CD14-positive monocyte (primary cell): ENCODE data around the gene FAM50B. TPM values are rescaled to one million over a fixed set of nuclear protein-coding genes. Genes with fewer than 3 reads are reported as not detected.

Experiments
- DNase-seq, 3 donors: peaks; one replicate each; pipeline ENCODE4 v3.0.0-alpha.2; 2011 to 2022
- H2AFZ ChIP-seq: 2 replicates; pipeline ENCODE4 v1.6.0; 2012; ENCODE audit warnings: mild to moderate bottlenecking, low read depth, low read length, inconsistent platforms; ENCODE audit not compliant: insufficient read depth, poor library complexity, severe bottlenecking
- H3K27ac ChIP-seq, 2 donors: 1 replicate in 1 of 2; 2 replicates in 1 of 2; pipeline ENCODE4 v1.5.1; 2012 to 2013; ENCODE audit warnings: low read length in 2 of 2, control low read depth in 1 of 2, inconsistent platforms in 1 of 2, low read depth in 1 of 2, mild to moderate bottlenecking in 1 of 2
- H3K27me3 ChIP-seq, 2 donors: one replicate each; pipeline versions ENCODE4 v1.6.0 to v1.6.1; 2011 to 2013; ENCODE audit warnings: low read length in 2 of 2; ENCODE audit not compliant: control insufficient read depth in 2 of 2, insufficient read depth in 2 of 2
- H3K36me3 ChIP-seq, 2 donors: replicated peaks in 1 of 2; 1 replicate in 1 of 2; 2 replicates in 1 of 2; pipeline versions ENCODE4 v1.5.1 to v1.6.1; 2012 to 2013; ENCODE audit warnings: low read length in 2 of 2, control low read depth in 1 of 2, inconsistent platforms in 1 of 2, mild to moderate bottlenecking in 1 of 2; ENCODE audit not compliant: insufficient read depth in 2 of 2, control insufficient read depth in 1 of 2
- H3K4me1 ChIP-seq, 2 donors: 1 replicate in 1 of 2; 2 replicates in 1 of 2; pipeline versions ENCODE4 v1.5.1 to v1.6.1; 2012 to 2013; ENCODE audit warnings: low read length in 2 of 2, control low read depth in 1 of 2, inconsistent platforms in 1 of 2, mild to moderate bottlenecking in 1 of 2, moderate library complexity in 1 of 2; ENCODE audit not compliant: insufficient read depth in 2 of 2, control insufficient read depth in 1 of 2
- H3K4me2 ChIP-seq: replicated peaks from 2 replicates; pipeline ENCODE3; 2012; ENCODE audit warnings: low read length, moderate library complexity, mild to moderate bottlenecking; ENCODE audit not compliant: poor library complexity, severe bottlenecking; ENCODE audit errors: extremely low read depth
- H3K4me3 ChIP-seq, 3 experiments: fragments of 200-600 bp in 1 of 3; sonication (generic) in 1 of 3; replicated peaks in 1 of 3; 1 replicate in 2 of 3; 2 replicates in 1 of 3; pipeline ENCODE4 v1.5.1; 2011 to 2013; ENCODE audit warnings: low read length in 3 of 3, mild to moderate bottlenecking in 3 of 3, control low read depth in 2 of 3, low read depth in 2 of 3, inconsistent platforms in 1 of 3, moderate library complexity in 1 of 3
- H3K79me2 ChIP-seq: 2 replicates; pipeline ENCODE4 v1.6.0; 2012; ENCODE audit warnings: mild to moderate bottlenecking, control low read depth, inconsistent platforms, low read length, moderate library complexity; ENCODE audit not compliant: insufficient read depth
- H3K9ac ChIP-seq: 2 replicates; pipeline ENCODE4 v1.6.0; 2017; ENCODE audit warnings: low read length, mild to moderate bottlenecking; ENCODE audit not compliant: insufficient read depth, poor library complexity, severe bottlenecking
- H3K9me3 ChIP-seq, 2 donors: replicated peaks in 1 of 2; 1 replicate in 1 of 2; 2 replicates in 1 of 2; pipeline versions ENCODE4 v1.5.1 to v1.6.1; 2012 to 2013; ENCODE audit warnings: low read length in 2 of 2, control low read depth in 1 of 2; ENCODE audit not compliant: control insufficient read depth in 1 of 2, insufficient read depth in 1 of 2
- H4K20me1 ChIP-seq: 2 replicates; pipeline ENCODE4 v1.6.0; 2012; ENCODE audit warnings: mild to moderate bottlenecking, low read length, control low read depth, moderate library complexity; ENCODE audit not compliant: insufficient read depth
- H3K27ac Mint-ChIP-seq, 7 donors: one replicate each; pipeline ENCODE4 v1.8.0; 2020; ENCODE audit warnings: mild to moderate bottlenecking in 7 of 7, mixed read lengths in 7 of 7, moderate library complexity in 6 of 7, inconsistent platforms in 2 of 7
- H3K27me3 Mint-ChIP-seq, 3 donors: one replicate each; pipeline ENCODE4 v1.8.0; 2021 to 2022; ENCODE audit warnings: low read depth in 3 of 3, mild to moderate bottlenecking in 3 of 3, mixed read lengths in 3 of 3, moderate library complexity in 3 of 3, inconsistent platforms in 1 of 3
- H3K36me3 Mint-ChIP-seq, 2 donors: one replicate each; pipeline ENCODE4 v1.8.0; 2020; ENCODE audit warnings: mixed read lengths in 2 of 2, inconsistent platforms in 1 of 2, mild to moderate bottlenecking in 1 of 2
- H3K4me1 Mint-ChIP-seq: one replicate; pipeline ENCODE4 v1.8.0; 2020; ENCODE audit warnings: mild to moderate bottlenecking, mixed read lengths
- H3K4me3 Mint-ChIP-seq, 2 donors: one replicate each; pipeline ENCODE4 v1.8.0; 2020; ENCODE audit warnings: mild to moderate bottlenecking in 2 of 2, mixed read lengths in 2 of 2, moderate library complexity in 1 of 2
- H3K9me3 Mint-ChIP-seq, 7 donors: one replicate each; pipeline ENCODE4 v1.8.0; 2020 to 2022; ENCODE audit warnings: mixed read lengths in 7 of 7, mild to moderate bottlenecking in 6 of 7, moderate library complexity in 6 of 7, inconsistent platforms in 2 of 7
- WGBS: methylation state at CpG from one replicate; pipeline ENCODE4 v1.1.5; 2013; ENCODE audit warnings: missing lambda C conversion rate; ENCODE audit not compliant: insufficient coverage; 5-methylcytosine and 5-hydroxymethylcytosine counted together
- intact Hi-C, 2 donors: fragments of 100-400 bp; cut with micrococcal nuclease; formaldehyde crosslinking; loops; one replicate each; pipeline versions ENCODE4 v1.15.0 to v1.15.1; 2023
- polyA plus RNA-seq, 3 donors: library from polyadenylated mRNA; depleted of rRNA in 1 of 3; unstranded in 2 of 3; stranded (reverse) in 1 of 3; fragments of 300-500 nt in 2 of 3; fragments of >200 nt in 1 of 3; fragmentation: Illumina TruSeq in 2 of 3; gene quantifications; 1 replicate in 2 of 3; 2 replicates in 1 of 3; pipeline ENCODE4 v1.2.3, GENCODE V29; 2012 to 2021
- TF ChIP-seq, protein P1 (sequence below): fragments of 200-600 bp; IDR thresholded peaks from one replicate; pipeline ENCODE4 v1.8.0; 2022; ENCODE audit warnings: antibody characterized with exemption, mild to moderate bottlenecking

The FAM50B gene
- polyA plus RNA-seq, 3 donors, result 1.8 to 3.3 (median 3.0) TPM

GRCh38 chr6:3872370-3872854 is 23.2 kb downstream of the FAM50B start:
- Histone ChIP-seq H3K9me3 (no peaks in the 10 kb centered on the region), H3K27ac (no peak overlapping the region), H4K20me1 (no peaks in the 10 kb centered on the region), H3K79me2 (no peaks in the 10 kb centered on the region), H3K4me1 (no peaks in the 10 kb centered on the region), H3K4me3 (no peak overlapping the region), H3K4me2 (no peak overlapping the region), H3K9ac (no peak overlapping the region), H2AFZ (no peak overlapping the region), H3K27me3 (no peaks in the 10 kb centered on the region), H3K36me3 (no peaks in the 10 kb centered on the region)
- intact Hi-C loops, result no loop called here
- Mint-ChIP-seq H3K27me3 (peaks cover 1 to 2% (median 2%) of the 10 kb centered on the region in 3 donors), H3K4me1 (no peaks in the 10 kb centered on the region), H3K4me3 (no peak overlapping the region), H3K36me3 (no peaks in the 10 kb centered on the region), H3K27ac (no peak overlapping the region), H3K9me3 (no peaks in the 10 kb centered on the region)
- no peak for DNase-seq
- WGBS, result 98% methylated on average over 7 of the region's 12 CpGs
- TF ChIP-seq, protein P1, sequence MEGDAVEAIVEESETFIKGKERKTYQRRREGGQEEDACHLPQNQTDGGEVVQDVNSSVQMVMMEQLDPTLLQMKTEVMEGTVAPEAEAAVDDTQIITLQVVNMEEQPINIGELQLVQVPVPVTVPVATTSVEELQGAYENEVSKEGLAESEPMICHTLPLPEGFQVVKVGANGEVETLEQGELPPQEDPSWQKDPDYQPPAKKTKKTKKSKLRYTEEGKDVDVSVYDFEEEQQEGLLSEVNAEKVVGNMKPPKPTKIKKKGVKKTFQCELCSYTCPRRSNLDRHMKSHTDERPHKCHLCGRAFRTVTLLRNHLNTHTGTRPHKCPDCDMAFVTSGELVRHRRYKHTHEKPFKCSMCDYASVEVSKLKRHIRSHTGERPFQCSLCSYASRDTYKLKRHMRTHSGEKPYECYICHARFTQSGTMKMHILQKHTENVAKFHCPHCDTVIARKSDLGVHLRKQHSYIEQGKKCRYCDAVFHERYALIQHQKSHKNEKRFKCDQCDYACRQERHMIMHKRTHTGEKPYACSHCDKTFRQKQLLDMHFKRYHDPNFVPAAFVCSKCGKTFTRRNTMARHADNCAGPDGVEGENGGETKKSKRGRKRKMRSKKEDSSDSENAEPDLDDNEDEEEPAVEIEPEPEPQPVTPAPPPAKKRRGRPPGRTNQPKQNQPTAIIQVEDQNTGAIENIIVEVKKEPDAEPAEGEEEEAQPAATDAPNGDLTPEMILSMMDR, result no peak

DNA sequence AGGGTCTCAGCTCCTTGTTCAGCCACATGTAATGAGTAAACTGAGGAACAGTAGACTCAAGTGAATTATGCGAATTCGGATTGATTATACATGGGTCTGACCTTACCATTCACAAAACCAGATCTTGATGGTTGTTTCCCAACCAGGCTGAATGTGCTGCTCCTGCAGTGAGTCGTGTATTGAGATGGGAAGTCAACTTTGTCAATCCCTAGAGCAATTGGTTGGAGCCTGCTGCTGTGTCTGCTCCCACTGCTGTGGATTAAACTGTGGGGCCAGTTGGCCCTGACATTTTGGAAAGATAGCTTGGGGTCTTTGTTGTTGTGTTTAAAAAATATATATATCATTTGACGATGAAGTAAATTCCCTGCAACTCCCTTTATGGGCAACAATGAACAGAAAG is 23.9 kb downstream of the FAM50B start:
- no peaks in the 10 kb centered on the region for H3K36me3 Mint-ChIP-seq

More for the DNA sequence above, 23.9 kb downstream of the FAM50B start:
- Histone ChIP-seq H3K4me3 (no peak overlapping the region), H2AFZ (no peak overlapping the region), H3K79me2 (no peaks in the 10 kb centered on the region), H3K9ac (no peak overlapping the region), H3K36me3 (no peaks in the 10 kb centered on the region), H3K9me3 (no peaks in the 10 kb centered on the region), H3K27ac (no peak overlapping the region), H3K27me3 (no peaks in the 10 kb centered on the region), H3K4me2 (no peak overlapping the region), H3K4me1 (no peaks in the 10 kb centered on the region), H4K20me1 (no peaks in the 10 kb centered on the region)
- Mint-ChIP-seq H3K4me3 (no peak overlapping the region), H3K27me3 (peaks cover 1 to 2% (median 2%) of the 10 kb centered on the region in 3 donors), H3K27ac (no peak overlapping the region), H3K9me3 (no peaks in the 10 kb centered on the region), H3K4me1 (no peaks in the 10 kb centered on the region)
- no CpG with 5 or more reads among the region's 4 CpGs for WGBS
- DNase-seq, result no peak
- intact Hi-C loops, result no loop called here
- TF ChIP-seq, protein P1, result no peak
